ENCODE results near the gene OTOG.

The OTOG gene

DNA sequence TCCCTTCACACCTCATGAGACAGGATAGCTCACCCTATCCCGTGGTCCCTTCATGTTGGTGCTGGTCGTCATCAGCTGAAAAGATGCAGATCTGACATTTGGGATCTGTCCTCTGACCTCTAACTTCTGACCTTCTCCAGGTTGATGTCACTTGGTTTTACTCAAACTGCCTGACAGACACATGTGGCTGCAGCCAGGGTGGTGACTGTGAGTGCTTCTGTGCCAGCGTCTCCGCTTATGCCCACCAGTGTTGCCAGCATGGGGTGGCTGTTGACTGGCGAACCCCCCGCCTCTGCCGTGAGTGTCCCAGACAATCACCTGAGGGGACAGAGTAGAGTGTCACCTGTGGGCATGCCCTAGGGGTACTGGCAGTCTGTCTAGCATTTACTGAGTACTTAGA, 49.7 kb downstream of the OTOG start:
- no peak for DNase-seq (ENCODE audit: extremely low spot score)
- POLR2A ChIA-PET, result no interaction called here
- TF ChIP-seq CTBP1 (IDR thresholded peaks at IDR 0.05; ENCODE audit: borderline replicate concordance), result no peak
- CTCF ChIA-PET, result interaction anchor here (1.5 kb wide), 1 partner anchor 134 kb away, joined by 9 read pairs; no protein-coding TSS in a partner anchor

GRCh38 chr11:17597770-17598169, 50.7 kb downstream of the OTOG start:
- no peak for DNase-seq (ENCODE audit: extremely low spot score)
- ChIA-PET CTCF (interaction anchor here (0.6 to 3.9 kb wide), 3 partner anchors 133 to 136 kb away, joined by 3 to 61 read pairs (median 9); no protein-coding TSS in a partner anchor), POLR2A (no interaction called here)
- TF ChIP-seq CTBP1 (IDR thresholded peaks at IDR 0.05; ENCODE audit: borderline replicate concordance) (no peak), L3MBTL2 (conservative IDR thresholded peaks at IDR 0.05) (no peak), BHLHE40 (IDR thresholded peaks at IDR 0.05; ENCODE audit: borderline replicate concordance) (no peak), ARNT (IDR thresholded peaks at IDR 0.05) (no peak), PKNOX1 (IDR thresholded peaks at IDR 0.05) (no peak), TARDBP (IDR thresholded peaks at IDR 0.05) (no peak), LEF1 (IDR thresholded peaks at IDR 0.05; ENCODE audit: borderline replicate concordance) (no peak), FOXK2 (IDR thresholded peaks at IDR 0.05) (no peak), HDGF (IDR thresholded peaks at IDR 0.05; ENCODE audit: borderline replicate concordance) (no peak), SUZ12 (IDR thresholded peaks at IDR 0.05) (no peak), FOXA1 (IDR thresholded peaks at IDR 0.05) (no peak), ELF4 (IDR thresholded peaks at IDR 0.05) (no peak)

- TF ChIP-seq SUZ12 (IDR thresholded peaks at IDR 0.05) (no peak), SP1 (IDR thresholded peaks at IDR 0.05) (no peak), FOXK2 (IDR thresholded peaks at IDR 0.05) (no peak), ARNT (IDR thresholded peaks at IDR 0.05) (no peak), LEF1 (IDR thresholded peaks at IDR 0.05; ENCODE audit: borderline replicate concordance) (no peak), TARDBP (IDR thresholded peaks at IDR 0.05) (no peak), NFRKB (IDR thresholded peaks at IDR 0.05) (no peak), ELF4 (IDR thresholded peaks at IDR 0.05) (no peak), PKNOX1 (IDR thresholded peaks at IDR 0.05) (no peak)
- CTCF ChIA-PET, result interaction anchor here (0.9 to 3.9 kb wide), 9 partner anchors 16 to 380 kb away, joined by 3 to 61 read pairs (median 4); no protein-coding TSS in a partner anchor
- POLR2A ChIA-PET, result interaction anchor here (0.6 kb wide), 1 partner anchor 1847 kb away, joined by 3 read pairs; no protein-coding TSS in a partner anchor
- DNase-seq (ENCODE audit: extremely low spot score), result peak; percentile 84
These were observed 51.8 kb downstream of the OTOG start for GRCh38 chr11:17598700-17599459.

- POLR2A ChIA-PET, result no interaction called here
These were observed 52.4 kb downstream of the OTOG start for GRCh38 chr11:17599460-17599925.

GRCh38 chr11:17600316-17601255, 53.5 kb downstream of the OTOG start:
- CTCF ChIA-PET, result interaction anchor here (0.6 to 3.9 kb wide), 5 partner anchors 120 to 347 kb away, joined by 3 to 61 read pairs (median 3); no protein-coding TSS in a partner anchor
- POLR2A ChIA-PET, result no interaction called here
- TF ChIP-seq NFRKB (IDR thresholded peaks at IDR 0.05) (no peak), HDGF (IDR thresholded peaks at IDR 0.05; ENCODE audit: borderline replicate concordance) (no peak), SUZ12 (IDR thresholded peaks at IDR 0.05) (no peak), FOXA1 (IDR thresholded peaks at IDR 0.05) (no peak)
- no peak for DNase-seq (ENCODE audit: extremely low spot score)

More at GRCh38 chr11:17599460-17599925, 52.4 kb downstream of the OTOG start:
- CTCF ChIA-PET, result interaction anchor here (0.9 to 3.9 kb wide), 8 partner anchors 17 to 380 kb away, joined by 3 to 61 read pairs (median 4); no protein-coding TSS in a partner anchor
- no peak for DNase-seq (ENCODE audit: extremely low spot score)
- TF ChIP-seq CTBP1 (IDR thresholded peaks at IDR 0.05; ENCODE audit: borderline replicate concordance) (no peak), FOXK2 (IDR thresholded peaks at IDR 0.05) (no peak), HDGF (IDR thresholded peaks at IDR 0.05; ENCODE audit: borderline replicate concordance) (no peak), TARDBP (IDR thresholded peaks at IDR 0.05) (no peak), ZNF384 (IDR thresholded peaks at IDR 0.05) (no peak), SUZ12 (IDR thresholded peaks at IDR 0.05) (no peak), PKNOX1 (IDR thresholded peaks at IDR 0.05) (no peak), BHLHE40 (IDR thresholded peaks at IDR 0.05; ENCODE audit: borderline replicate concordance) (no peak), FOXM1 (IDR thresholded peaks at IDR 0.05; ENCODE audit: borderline replicate concordance) (no peak), L3MBTL2 (conservative IDR thresholded peaks at IDR 0.05) (no peak), SP1 (IDR thresholded peaks at IDR 0.05) (no peak), ARNT (IDR thresholded peaks at IDR 0.05) (no peak)

- no peak for DNase-seq (ENCODE audit: extremely low spot score)
- no peak for TF ChIP-seq BHLHE40 (IDR thresholded peaks at IDR 0.05; ENCODE audit: borderline replicate concordance)
- TF ChIP-seq FOXA1 (IDR thresholded peaks at IDR 0.05), result no peak
- no peak for TF ChIP-seq L3MBTL2 (conservative IDR thresholded peaks at IDR 0.05)
- TF ChIP-seq LEF1 (IDR thresholded peaks at IDR 0.05; ENCODE audit: borderline replicate concordance), result no peak
- TF ChIP-seq ARNT (IDR thresholded peaks at IDR 0.05), result no peak
- no peak for TF ChIP-seq HDGF (IDR thresholded peaks at IDR 0.05; ENCODE audit: borderline replicate concordance)
- TF ChIP-seq TARDBP (IDR thresholded peaks at IDR 0.05), result no peak
- TF ChIP-seq SP1 (IDR thresholded peaks at IDR 0.05), result no peak
- TF ChIP-seq FOXM1 (IDR thresholded peaks at IDR 0.05; ENCODE audit: borderline replicate concordance), result no peak
- TF ChIP-seq PKNOX1 (IDR thresholded peaks at IDR 0.05), result no peak
- TF ChIP-seq NFRKB (IDR thresholded peaks at IDR 0.05), result no peak
- no peak for TF ChIP-seq SUZ12 (IDR thresholded peaks at IDR 0.05)
- no peak for TF ChIP-seq FOXK2 (IDR thresholded peaks at IDR 0.05)
- no peak for TF ChIP-seq ELF4 (IDR thresholded peaks at IDR 0.05)
- no peak for TF ChIP-seq CTBP1 (IDR thresholded peaks at IDR 0.05; ENCODE audit: borderline replicate concordance)
- TF ChIP-seq ZNF384 (IDR thresholded peaks at IDR 0.05), result no peak
- POLR2A ChIA-PET, result no interaction called here
- CTCF ChIA-PET, result interaction anchor here (0.6 to 3.9 kb wide), 6 partner anchors 120 to 372 kb away, joined by 3 to 61 read pairs (median 3); no protein-coding TSS in a partner anchor
These were observed 54.2 kb downstream of the OTOG start for GRCh38 chr11:17601256-17601671.

Measured in HEK293T (cell line).